Measurements from ENCODE around the gene EOMES. TPM values are rescaled to one million over a fixed set of nuclear protein-coding genes. Genes with fewer than 3 reads are reported as not detected.

EOMES gene
- total and polyA plus RNA-seq, 2 of the 4 experiments (the other 2 are of a cell fraction), result not detected

DNA sequence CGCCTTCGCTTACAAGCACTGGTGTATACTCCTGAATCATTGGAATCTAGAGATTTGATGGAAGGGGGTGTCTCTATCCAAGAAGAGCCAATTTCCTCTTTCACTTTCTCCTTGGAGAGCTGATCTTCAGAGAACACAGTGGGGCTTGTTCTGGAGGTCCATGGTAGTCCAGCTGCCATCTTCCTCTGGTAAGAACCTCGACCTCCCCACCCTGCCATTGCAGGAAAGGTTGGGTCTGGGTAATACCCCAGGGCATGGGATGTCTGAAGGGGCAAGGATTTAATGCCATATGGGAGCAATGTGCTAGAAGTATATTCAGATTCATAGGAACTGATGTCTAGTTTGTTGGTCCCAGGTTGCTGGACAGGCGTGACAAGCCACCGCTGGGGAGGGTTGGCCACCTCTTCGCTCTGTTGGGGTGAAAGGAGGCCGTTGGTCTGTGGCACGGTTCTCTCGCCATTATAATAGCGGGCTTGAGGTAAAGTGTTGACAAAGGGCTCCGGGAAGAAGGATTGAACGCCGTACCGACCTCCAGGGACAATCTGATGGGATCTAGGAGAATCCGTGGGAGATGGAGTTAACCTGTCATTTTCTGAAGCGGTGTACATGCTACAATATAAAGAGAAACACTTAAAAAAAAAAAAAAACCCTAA is 4.8 kb downstream of the EOMES start:
- in situ Hi-C loops (cut with MboI; ENCODE audit: low sequenced_read_pairs) (no loop called here), dilution Hi-C loops (cut with HindIII; ENCODE audit: low sequenced_read_pairs, unreplicated experiment) (no loop called here), intact Hi-C loops (cut with micrococcal nuclease) (no loop called here)
- H3K27ac ChIP-seq (ENCODE audit: insufficient read depth, low read length), result no peak overlapping the region
- H2BK5ac ChIP-seq (ENCODE audit: low read depth, low read length, poor library complexity, severe bottlenecking), result no peak overlapping the region
- H4K8ac ChIP-seq (ENCODE audit: low read depth in 2 of 2, low read length in 2 of 2), result no peak overlapping the region
- no peak overlapping the region for H2BK15ac ChIP-seq (ENCODE audit: low read depth, low read length)
- no peak overlapping the region for H3K18ac ChIP-seq (ENCODE audit: low read depth, low read length)
- ChIA-PET CTCF (interaction anchor here (0.7 to 1.5 kb wide), 3 partner anchors 16 to 601 kb away, joined by 3 to 7 read pairs (median 3); no protein-coding TSS in a partner anchor), POLR2A (ENCODE audit: unreplicated experiment) (no interaction called here)
- no peak overlapping the region for H2AK5ac ChIP-seq (ENCODE audit: low read depth, low read length)
- H4K91ac ChIP-seq (ENCODE audit: insufficient read depth, low read depth, low read length), result no peak overlapping the region
- no peaks in the 10 kb centered on the region for H3K36me3 ChIP-seq (ENCODE audit: control insufficient read depth, insufficient read depth, low read length)
- no peak overlapping the region for H2BK120ac ChIP-seq (ENCODE audit: low read depth, low read length)
- no peak for DNase-seq
- TF ChIP-seq MAFK (IDR thresholded peaks at IDR 0.05; ENCODE audit: low read depth, low read length) (no peak), MAZ (IDR thresholded peaks at IDR 0.05; ENCODE audit: borderline replicate concordance, low read depth, low read length) (no peak), MXI1 (IDR thresholded peaks at IDR 0.05; ENCODE audit: borderline replicate concordance, low read depth, low read length) (no peak), RFX5 (IDR thresholded peaks at IDR 0.05; ENCODE audit: low read depth, low read length) (no peak), RCOR1 (IDR thresholded peaks at IDR 0.05; ENCODE audit: insufficient replicate concordance, low read length) (no peak)
- TF ChIP-seq, protein P1, sequence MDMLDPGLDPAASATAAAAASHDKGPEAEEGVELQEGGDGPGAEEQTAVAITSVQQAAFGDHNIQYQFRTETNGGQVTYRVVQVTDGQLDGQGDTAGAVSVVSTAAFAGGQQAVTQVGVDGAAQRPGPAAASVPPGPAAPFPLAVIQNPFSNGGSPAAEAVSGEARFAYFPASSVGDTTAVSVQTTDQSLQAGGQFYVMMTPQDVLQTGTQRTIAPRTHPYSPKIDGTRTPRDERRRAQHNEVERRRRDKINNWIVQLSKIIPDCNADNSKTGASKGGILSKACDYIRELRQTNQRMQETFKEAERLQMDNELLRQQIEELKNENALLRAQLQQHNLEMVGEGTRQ (IDR thresholded peaks at IDR 0.05; ENCODE audit: low read depth, low read length), result no peak
- TF ChIP-seq, protein P2, sequence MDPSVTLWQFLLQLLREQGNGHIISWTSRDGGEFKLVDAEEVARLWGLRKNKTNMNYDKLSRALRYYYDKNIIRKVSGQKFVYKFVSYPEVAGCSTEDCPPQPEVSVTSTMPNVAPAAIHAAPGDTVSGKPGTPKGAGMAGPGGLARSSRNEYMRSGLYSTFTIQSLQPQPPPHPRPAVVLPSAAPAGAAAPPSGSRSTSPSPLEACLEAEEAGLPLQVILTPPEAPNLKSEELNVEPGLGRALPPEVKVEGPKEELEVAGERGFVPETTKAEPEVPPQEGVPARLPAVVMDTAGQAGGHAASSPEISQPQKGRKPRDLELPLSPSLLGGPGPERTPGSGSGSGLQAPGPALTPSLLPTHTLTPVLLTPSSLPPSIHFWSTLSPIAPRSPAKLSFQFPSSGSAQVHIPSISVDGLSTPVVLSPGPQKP (IDR thresholded peaks at IDR 0.05; ENCODE audit: borderline replicate concordance, low read depth, low read length), result no peak
- TF ChIP-seq, protein P3, sequence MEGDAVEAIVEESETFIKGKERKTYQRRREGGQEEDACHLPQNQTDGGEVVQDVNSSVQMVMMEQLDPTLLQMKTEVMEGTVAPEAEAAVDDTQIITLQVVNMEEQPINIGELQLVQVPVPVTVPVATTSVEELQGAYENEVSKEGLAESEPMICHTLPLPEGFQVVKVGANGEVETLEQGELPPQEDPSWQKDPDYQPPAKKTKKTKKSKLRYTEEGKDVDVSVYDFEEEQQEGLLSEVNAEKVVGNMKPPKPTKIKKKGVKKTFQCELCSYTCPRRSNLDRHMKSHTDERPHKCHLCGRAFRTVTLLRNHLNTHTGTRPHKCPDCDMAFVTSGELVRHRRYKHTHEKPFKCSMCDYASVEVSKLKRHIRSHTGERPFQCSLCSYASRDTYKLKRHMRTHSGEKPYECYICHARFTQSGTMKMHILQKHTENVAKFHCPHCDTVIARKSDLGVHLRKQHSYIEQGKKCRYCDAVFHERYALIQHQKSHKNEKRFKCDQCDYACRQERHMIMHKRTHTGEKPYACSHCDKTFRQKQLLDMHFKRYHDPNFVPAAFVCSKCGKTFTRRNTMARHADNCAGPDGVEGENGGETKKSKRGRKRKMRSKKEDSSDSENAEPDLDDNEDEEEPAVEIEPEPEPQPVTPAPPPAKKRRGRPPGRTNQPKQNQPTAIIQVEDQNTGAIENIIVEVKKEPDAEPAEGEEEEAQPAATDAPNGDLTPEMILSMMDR (conservative IDR thresholded peaks at IDR 0.05; ENCODE audit: low read depth, low read length), result no peak
- H3K4me1 ChIP-seq (ENCODE audit: control insufficient read depth, insufficient read depth, low read length), result peaks cover 8% of the 10 kb centered on the region; the same call in 1 of the 2 replicates
- H3K4me3 ChIP-seq (ENCODE audit: insufficient read depth, low read depth, low read length), result no peak overlapping the region
- no peaks in the 10 kb centered on the region; the same call in 1 of the 2 replicates for H3K9me3 ChIP-seq (ENCODE audit: control insufficient read depth, insufficient read depth, low read length)
- H3K27me3 ChIP-seq (ENCODE audit: control insufficient read depth, insufficient read depth, low read length), result peaks cover 90% of the 10 kb centered on the region
- H4K5ac ChIP-seq (ENCODE audit: low read depth, low read length), result no peak overlapping the region
- H2AFZ ChIP-seq (replicated peaks; ENCODE audit: low read length, poor library complexity), result no peak overlapping the region
- H3K23ac ChIP-seq (ENCODE audit: low read depth, low read length), result no peak overlapping the region
- no TSS peak for BruUV-seq (replicated peaks)
- no peak overlapping the region for H3K4me2 ChIP-seq (ENCODE audit: low read depth, low read length)
- no peaks in the 10 kb centered on the region for H3K79me1 ChIP-seq (ENCODE audit: low read depth in 1 of 2, low read length in 2 of 2)
- no peak for ATAC-seq (ENCODE audit: low read depth)
- no peak overlapping the region for H3K9ac ChIP-seq (ENCODE audit: low read depth, low read length)
- H2BK20ac ChIP-seq (ENCODE audit: low read depth, low read length), result no peak overlapping the region
- H3K56ac ChIP-seq (ENCODE audit: extremely low read depth, insufficient read depth, low read length), result no peak overlapping the region
- H2AK9ac ChIP-seq (replicated peaks; ENCODE audit: low read depth, low read length, poor library complexity), result peak overlapping the region; percentile 15
- no peaks in the 10 kb centered on the region for H3K9me1 ChIP-seq (ENCODE audit: insufficient read depth, low read length)
- WGBS, 2 experiments (ENCODE audit: extremely low coverage in 2 of 2, insufficient read length in 1 of 2), result 94% methylated on average over 3 of the region's 16 CpGs; no CpG with 5 or more reads in 1 of the 2 experiments
- H3K4ac ChIP-seq (ENCODE audit: low read depth, low read length), result no peak overlapping the region
- no peaks in the 10 kb centered on the region for H4K20me1 ChIP-seq (ENCODE audit: insufficient read depth, low read length)
- no peak overlapping the region for H3K14ac ChIP-seq (replicated peaks; ENCODE audit: low read depth, low read length)
